ENCODE data around the gene ELK1. TPM values are rescaled to one million over a fixed set of nuclear protein-coding genes. Genes with fewer than 3 reads are reported as not detected.

ELK1 gene
- total RNA-seq, 4 donors from 2014 or later, result 11.6 to 27.5 (median 18.6) TPM

DNA sequence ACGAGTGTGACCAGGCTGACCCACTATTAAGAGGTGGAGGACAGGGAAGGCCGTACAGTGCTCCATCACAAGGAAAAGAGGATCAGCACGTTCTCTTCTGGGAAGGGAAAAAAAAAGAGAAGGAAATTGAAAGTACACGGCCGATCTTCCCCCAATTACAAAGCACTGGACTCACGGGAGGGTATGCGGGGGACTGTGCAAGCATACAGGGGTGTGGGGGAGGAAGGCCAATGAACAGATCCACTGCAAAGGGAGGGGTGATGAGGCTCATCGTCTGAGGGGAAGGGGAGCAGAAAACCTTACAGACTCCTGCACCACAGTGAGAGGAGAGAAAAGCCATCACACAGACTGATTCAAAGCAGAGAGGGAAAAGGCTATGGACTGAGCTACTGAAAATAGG is 1.1 kb downstream of the ELK1 start:
- Histone ChIP-seq H3K9me3 (no peaks in the 10 kb centered on the region), H3K4me1 (peaks cover 0 to 18% (median 10%) of the 10 kb centered on the region in 4 donors), H3K4me3 (peak overlapping the region in 2 of 4 donors; percentile 78 to 86), H3K27ac (peak overlapping the region in 1 of 4 donors; percentile 95), H3K36me3 (no peaks in the 10 kb centered on the region), H3K27me3 (no peaks in the 10 kb centered on the region)
- intact Hi-C loops (cut with DNase I; ENCODE audit: low total_unique reads) (no loop called here), in situ Hi-C loops (cut with MboI; ENCODE audit: low pct_ligation_motif_present in 1 of 4, low pct_unique_long_range_greater_than_20kb in 1 of 4, low sequenced_read_pairs in 3 of 4) (loop anchor here in 1 of 4 donors (10.0 kb wide), 1 partner anchor 84 kb away; the partner anchor contains the start of gene ARAF)
- no peak for DNase-seq
- TF ChIP-seq POLR2A (IDR thresholded peaks at IDR 0.05) (no peak), POLR2AphosphoS5 (IDR thresholded peaks at IDR 0.05) (no peak), EP300 (IDR thresholded peaks at IDR 0.05; ENCODE audit: low read depth) (no peak)
- TF ChIP-seq, protein P1, sequence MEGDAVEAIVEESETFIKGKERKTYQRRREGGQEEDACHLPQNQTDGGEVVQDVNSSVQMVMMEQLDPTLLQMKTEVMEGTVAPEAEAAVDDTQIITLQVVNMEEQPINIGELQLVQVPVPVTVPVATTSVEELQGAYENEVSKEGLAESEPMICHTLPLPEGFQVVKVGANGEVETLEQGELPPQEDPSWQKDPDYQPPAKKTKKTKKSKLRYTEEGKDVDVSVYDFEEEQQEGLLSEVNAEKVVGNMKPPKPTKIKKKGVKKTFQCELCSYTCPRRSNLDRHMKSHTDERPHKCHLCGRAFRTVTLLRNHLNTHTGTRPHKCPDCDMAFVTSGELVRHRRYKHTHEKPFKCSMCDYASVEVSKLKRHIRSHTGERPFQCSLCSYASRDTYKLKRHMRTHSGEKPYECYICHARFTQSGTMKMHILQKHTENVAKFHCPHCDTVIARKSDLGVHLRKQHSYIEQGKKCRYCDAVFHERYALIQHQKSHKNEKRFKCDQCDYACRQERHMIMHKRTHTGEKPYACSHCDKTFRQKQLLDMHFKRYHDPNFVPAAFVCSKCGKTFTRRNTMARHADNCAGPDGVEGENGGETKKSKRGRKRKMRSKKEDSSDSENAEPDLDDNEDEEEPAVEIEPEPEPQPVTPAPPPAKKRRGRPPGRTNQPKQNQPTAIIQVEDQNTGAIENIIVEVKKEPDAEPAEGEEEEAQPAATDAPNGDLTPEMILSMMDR (IDR thresholded peaks at IDR 0.05), result no peak
- WGBS, 2 donors (ENCODE audit: low coverage in 1 of 2), result 48% methylated on average over 8 of the region's 8 CpGs; no CpG with 5 or more reads in 1 of the 2 donors

- in situ Hi-C loops (cut with MboI; ENCODE audit: low pct_ligation_motif_present in 1 of 4, low pct_unique_long_range_greater_than_20kb in 1 of 4, low sequenced_read_pairs in 3 of 4) (loop anchor here in 1 of 4 donors (10.0 kb wide), 1 partner anchor 84 kb away; the partner anchor contains the start of gene ARAF), intact Hi-C loops (cut with DNase I; ENCODE audit: low total_unique reads) (no loop called here)
- no peak for DNase-seq
- no peak overlapping the region for H3K27ac ChIP-seq
- no peaks in the 10 kb centered on the region for H3K9me3 ChIP-seq
- H3K27me3 ChIP-seq, result no peaks in the 10 kb centered on the region
- TF ChIP-seq POLR2AphosphoS5 (IDR thresholded peaks at IDR 0.05) (no peak), EP300 (IDR thresholded peaks at IDR 0.05; ENCODE audit: low read depth) (no peak), POLR2A (IDR thresholded peaks at IDR 0.05) (no peak)
- TF ChIP-seq, protein P1 (IDR thresholded peaks at IDR 0.05), result no peak
- no peaks in the 10 kb centered on the region for H3K36me3 ChIP-seq
- no peak overlapping the region for H3K4me3 ChIP-seq
- peaks cover 0 to 18% (median 10%) of the 10 kb centered on the region in 4 donors for H3K4me1 ChIP-seq
- 83% methylated on average over 2 of the region's 2 CpGs; no CpG with 5 or more reads in 1 of the 2 donors for WGBS, 2 donors (ENCODE audit: low coverage in 1 of 2)
Observed at GRCh38 chrX:47648376-47648775, 2.0 kb downstream of the ELK1 start.

DNA sequence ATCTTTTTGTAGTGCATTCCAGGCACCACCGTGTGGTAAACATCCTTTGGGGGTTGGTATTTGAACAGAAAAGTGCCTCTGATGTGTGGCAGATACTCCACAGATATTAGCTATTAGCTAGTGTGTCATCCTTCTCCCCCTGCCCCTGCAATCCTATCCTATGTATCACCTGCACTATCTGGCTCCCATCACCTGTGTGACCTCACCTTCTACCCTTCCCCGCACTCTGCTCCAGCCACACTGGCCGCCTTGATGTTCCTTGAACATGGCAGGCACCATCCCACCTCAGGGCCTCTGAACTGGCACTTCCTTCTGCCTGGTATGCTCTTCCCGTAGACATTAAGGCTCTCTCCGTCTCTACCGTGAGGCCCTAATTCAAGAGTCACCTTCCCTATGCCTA is 3.7 kb downstream of the ELK1 start:
- intact Hi-C loops (cut with DNase I; ENCODE audit: low total_unique reads), result no loop called here
- WGBS, 2 donors (ENCODE audit: low coverage in 1 of 2), result 50 to 79% methylated on average over 1 to 6 of the region's 6 CpGs
- no peaks in the 10 kb centered on the region for H3K9me3 ChIP-seq
- no peak overlapping the region for H3K27ac ChIP-seq
- no peak overlapping the region for H3K4me3 ChIP-seq
- in situ Hi-C loops (cut with MboI; ENCODE audit: low pct_ligation_motif_present in 1 of 4, low pct_unique_long_range_greater_than_20kb in 1 of 4, low sequenced_read_pairs in 3 of 4), result loop anchor here in 1 of 4 donors (10.0 kb wide), 1 partner anchor 82 kb away; the partner anchor contains the start of gene ARAF
- no peaks in the 10 kb centered on the region for H3K27me3 ChIP-seq
- no peaks in the 10 kb centered on the region for H3K36me3 ChIP-seq
- DNase-seq, result no peak
- H3K4me1 ChIP-seq, result peaks cover 0 to 18% (median 10%) of the 10 kb centered on the region in 4 donors
- TF ChIP-seq POLR2A (IDR thresholded peaks at IDR 0.05) (no peak), EP300 (IDR thresholded peaks at IDR 0.05; ENCODE audit: low read depth) (no peak)

- DNase-seq, result no peak
- H3K36me3 ChIP-seq, result no peaks in the 10 kb centered on the region
- 86% methylated on average over 10 of the region's 10 CpGs; no CpG with 5 or more reads in 1 of the 2 donors for WGBS, 2 donors (ENCODE audit: low coverage in 1 of 2)
- intact Hi-C loops (cut with DNase I; ENCODE audit: low total_unique reads), result no loop called here
- no peak for TF ChIP-seq EP300 (IDR thresholded peaks at IDR 0.05; ENCODE audit: low read depth)
- no peak for TF ChIP-seq POLR2A (IDR thresholded peaks at IDR 0.05)
- TF ChIP-seq POLR2AphosphoS5 (IDR thresholded peaks at IDR 0.05), result no peak
- TF ChIP-seq, protein P1 (IDR thresholded peaks at IDR 0.05), result no peak
- H3K27ac ChIP-seq, result no peak overlapping the region
- no peak overlapping the region for H3K4me3 ChIP-seq
- in situ Hi-C loops (cut with MboI; ENCODE audit: low pct_ligation_motif_present in 1 of 4, low pct_unique_long_range_greater_than_20kb in 1 of 4, low sequenced_read_pairs in 3 of 4), result loop anchor here in 1 of 4 donors (10.0 kb wide), 1 partner anchor 81 kb away; the partner anchor contains the start of gene ARAF
- no peaks in the 10 kb centered on the region for H3K27me3 ChIP-seq
- H3K4me1 ChIP-seq, result peaks cover 0 to 12% (median 7%) of the 10 kb centered on the region in 4 donors
- no peaks in the 10 kb centered on the region for H3K9me3 ChIP-seq
Observed at GRCh38 chrX:47645530-47645929, 4.8 kb downstream of the ELK1 start.
